ENCODE results near the gene ATXN1.
"Not testable (repeated sequence)": the region's sequence is repeated elsewhere in the genome, so short reads cannot be mapped to it uniquely, and the experiment has no call there.

- TF ChIP-seq, protein P1, sequence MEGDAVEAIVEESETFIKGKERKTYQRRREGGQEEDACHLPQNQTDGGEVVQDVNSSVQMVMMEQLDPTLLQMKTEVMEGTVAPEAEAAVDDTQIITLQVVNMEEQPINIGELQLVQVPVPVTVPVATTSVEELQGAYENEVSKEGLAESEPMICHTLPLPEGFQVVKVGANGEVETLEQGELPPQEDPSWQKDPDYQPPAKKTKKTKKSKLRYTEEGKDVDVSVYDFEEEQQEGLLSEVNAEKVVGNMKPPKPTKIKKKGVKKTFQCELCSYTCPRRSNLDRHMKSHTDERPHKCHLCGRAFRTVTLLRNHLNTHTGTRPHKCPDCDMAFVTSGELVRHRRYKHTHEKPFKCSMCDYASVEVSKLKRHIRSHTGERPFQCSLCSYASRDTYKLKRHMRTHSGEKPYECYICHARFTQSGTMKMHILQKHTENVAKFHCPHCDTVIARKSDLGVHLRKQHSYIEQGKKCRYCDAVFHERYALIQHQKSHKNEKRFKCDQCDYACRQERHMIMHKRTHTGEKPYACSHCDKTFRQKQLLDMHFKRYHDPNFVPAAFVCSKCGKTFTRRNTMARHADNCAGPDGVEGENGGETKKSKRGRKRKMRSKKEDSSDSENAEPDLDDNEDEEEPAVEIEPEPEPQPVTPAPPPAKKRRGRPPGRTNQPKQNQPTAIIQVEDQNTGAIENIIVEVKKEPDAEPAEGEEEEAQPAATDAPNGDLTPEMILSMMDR (IDR thresholded peaks at IDR 0.05): not testable (repeated sequence)
- not testable (repeated sequence) for TF ChIP-seq POLR2A (IDR thresholded peaks at IDR 0.05)
These were observed 501.7 kb downstream of the ATXN1 start for GRCh38 chr6:16259604-16260003.
